Central memory CD8-positive, alpha-beta T cell (primary cell): ENCODE results near the gene NDUFA1.
A peak's percentile ranks its signal among the peaks of the same experiment; 100 is the strongest.
"Not testable (repeated sequence)": the region's sequence is repeated elsewhere in the genome, so short reads cannot be mapped to it uniquely, and the experiment has no call there.

ENCODE experiments used
- ATAC-seq: fragments of 150-1000 bp; cut with Tn5 transposase; replicated peaks from 2 replicates; pipeline ENCODE4 v1.10.0; 2022; ENCODE audit warnings: mild to moderate bottlenecking, moderate FRiP score, moderate number of reproducible peaks; ENCODE audit not compliant: poor library complexity, severe bottlenecking; ENCODE audit errors: extremely low read depth
- DNase-seq, 2 donors: peaks; one replicate each; pipeline ENCODE4 v3.0.0; 2021; ENCODE audit warnings: low spot score in 2 of 2
- H3K27ac Mint-ChIP-seq: one replicate; pipeline ENCODE4 v1.8.0; 2022; ENCODE audit warnings: low read depth, mild to moderate bottlenecking, moderate library complexity, mixed read lengths
- H3K27me3 Mint-ChIP-seq: one replicate; pipeline ENCODE4 v1.8.0; 2022; ENCODE audit warnings: mixed read lengths
- H3K36me3 Mint-ChIP-seq: one replicate; pipeline ENCODE4 v1.8.0; 2022; ENCODE audit warnings: mild to moderate bottlenecking, moderate library complexity, mixed read lengths; ENCODE audit not compliant: insufficient read depth
- H3K4me1 Mint-ChIP-seq: one replicate; pipeline ENCODE4 v1.8.0; 2022; ENCODE audit warnings: mixed read lengths
- H3K4me3 Mint-ChIP-seq: one replicate; pipeline ENCODE4 v1.8.0; 2022; ENCODE audit warnings: mild to moderate bottlenecking, moderate library complexity, mixed read lengths
- H3K9me3 Mint-ChIP-seq: one replicate; pipeline ENCODE4 v1.8.0; 2022; ENCODE audit warnings: mixed read lengths

NDUFA1 gene

DNA sequence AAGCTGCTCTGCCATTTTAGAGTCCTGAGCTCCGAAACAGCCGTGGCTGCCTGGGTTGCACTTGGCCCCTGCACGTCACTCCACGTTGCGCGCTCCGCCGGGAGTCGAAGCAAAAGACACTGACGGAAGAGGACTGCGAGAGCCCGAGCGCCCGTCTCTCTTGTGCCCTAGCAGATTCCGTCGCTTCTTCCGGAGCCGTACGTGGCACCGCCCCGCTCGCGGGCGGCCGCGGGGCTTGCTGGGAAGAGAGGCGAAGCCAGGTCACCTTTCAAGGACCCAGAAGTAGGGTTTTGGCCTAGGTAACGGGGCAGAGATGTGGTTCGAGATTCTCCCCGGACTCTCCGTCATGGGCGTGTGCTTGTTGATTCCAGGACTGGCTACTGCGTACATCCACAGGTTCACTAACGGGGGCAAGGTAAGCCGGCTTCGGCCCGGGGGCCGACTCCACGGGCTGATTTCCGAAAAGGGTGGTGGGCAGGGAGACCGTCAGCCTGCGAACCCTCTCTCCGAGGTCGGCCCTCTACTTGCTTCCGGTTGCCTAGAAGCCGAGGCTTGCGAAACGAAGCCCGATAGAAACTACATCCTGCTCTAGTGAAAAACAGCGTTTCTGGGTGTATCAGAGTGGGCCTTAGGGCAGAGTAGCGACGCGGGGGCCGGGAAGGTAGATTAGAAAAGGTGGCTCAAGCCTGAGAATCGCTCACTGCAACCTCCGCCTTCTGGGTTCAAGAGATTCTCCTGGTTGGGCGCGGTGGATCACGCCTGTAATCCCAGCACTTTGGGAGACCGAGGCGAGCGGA, at the start of gene NDUFA1, which contains the start of gene RNF113A:
Gene NDUFA1, plus strand, starts transcription at position 234 of the 797 bp plus-strand sequence. Its CDS starts 80 bp downstream, at position 314.
Gene RNF113A, minus strand, starts transcription at position 135 of the 797 bp plus-strand sequence. Its CDS starts 120 bp downstream, at position 15.
- Mint-ChIP-seq H3K9me3 (no peaks in the 10 kb centered on the region), H3K27me3 (no peaks in the 10 kb centered on the region), H3K36me3 (peaks cover 33% of the 10 kb centered on the region), H3K4me1 (peaks cover 17% of the 10 kb centered on the region), H3K4me3 (peak within 1 kb of the TSS; percentile 95), H3K27ac (peak within 1 kb of the TSS; percentile 98)
- DNase-seq (peak; percentile 64 to 79), ATAC-seq (peak; percentile 89)

DNA sequence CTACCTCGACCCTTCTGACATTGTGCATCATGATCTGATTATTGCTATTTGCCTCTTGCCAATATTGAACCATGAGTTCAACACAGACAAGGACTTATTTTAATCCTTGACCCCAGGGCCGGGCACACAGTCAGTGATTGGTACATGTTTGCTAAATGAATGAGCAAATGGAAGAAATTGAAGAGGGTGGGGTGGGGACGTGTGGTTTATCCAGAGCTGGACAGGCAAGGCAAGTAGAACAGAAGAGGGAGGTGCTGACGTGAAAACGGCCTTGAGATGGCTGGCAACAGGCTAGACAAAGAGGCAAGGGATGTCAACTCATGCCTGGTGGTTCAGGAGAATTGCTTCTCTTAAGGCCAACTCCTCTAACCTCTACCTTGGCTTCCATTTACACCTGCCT, 47.4 kb upstream of the NDUFA1 start:
- H3K27me3 Mint-ChIP-seq, H3K4me1 Mint-ChIP-seq, H3K4me3 Mint-ChIP-seq, DNase-seq, H3K27ac Mint-ChIP-seq, ATAC-seq, H3K9me3 Mint-ChIP-seq, H3K36me3 Mint-ChIP-seq: not testable (repeated sequence)

DNA sequence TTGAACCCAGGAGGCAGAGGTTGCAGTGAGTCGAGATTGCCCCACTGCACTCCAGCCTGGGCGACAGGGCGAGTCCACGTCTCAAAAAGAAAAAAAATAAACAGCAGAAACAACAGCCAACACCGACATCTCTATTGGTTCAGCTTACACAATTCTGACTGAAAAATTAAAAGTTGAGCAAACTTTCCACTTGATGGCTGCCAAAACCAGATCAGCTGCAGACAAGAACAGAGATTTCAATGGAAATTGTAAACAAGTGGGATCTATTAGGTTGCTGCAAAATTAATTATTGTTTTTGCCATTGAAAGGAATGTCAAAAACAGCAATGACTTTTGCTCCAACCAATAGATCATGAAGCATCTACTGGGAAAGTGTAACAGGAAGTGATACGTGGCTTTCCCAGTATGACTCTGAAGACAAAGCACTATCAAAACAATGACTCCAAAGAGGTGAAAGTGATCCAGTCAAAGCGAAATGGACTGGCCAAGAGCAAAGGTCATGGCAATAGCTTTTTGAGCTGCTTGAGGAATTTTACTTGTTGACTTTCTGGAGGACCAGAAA, 45.2 kb upstream of the NDUFA1 start:
- ATAC-seq, result no peak

DNA sequence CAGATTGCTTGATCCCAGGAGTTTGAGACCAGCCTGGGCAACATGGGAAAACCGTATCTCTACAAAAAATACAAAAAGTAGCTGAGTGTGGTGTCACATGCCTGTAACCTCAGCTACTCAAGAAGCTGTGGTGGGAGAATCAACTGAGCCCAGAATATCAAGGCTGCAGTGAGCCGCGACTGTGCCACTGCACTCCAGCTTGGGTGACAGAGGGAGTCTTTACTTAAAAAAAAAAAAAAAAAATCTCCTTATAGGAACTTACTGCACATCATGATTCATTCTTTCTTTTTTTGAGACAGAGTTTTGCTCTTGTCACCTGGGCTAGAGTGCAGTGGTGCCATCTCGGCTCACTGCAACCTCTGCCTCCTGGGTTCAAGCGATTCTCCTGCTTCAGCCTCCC, 43.2 kb upstream of the NDUFA1 start:
- Mint-ChIP-seq H3K4me3 (no peak overlapping the region), H3K27ac (no peak overlapping the region)
- ATAC-seq, result no peak

More for the DNA sequence above, 45.2 kb upstream of the NDUFA1 start:
- DNase-seq, result no peak
- Mint-ChIP-seq H3K27me3 (no peaks in the 10 kb centered on the region), H3K36me3 (peaks cover 18% of the 10 kb centered on the region), H3K4me3 (no peak overlapping the region), H3K4me1 (no peaks in the 10 kb centered on the region), H3K27ac (no peak overlapping the region), H3K9me3 (no peaks in the 10 kb centered on the region)

DNA sequence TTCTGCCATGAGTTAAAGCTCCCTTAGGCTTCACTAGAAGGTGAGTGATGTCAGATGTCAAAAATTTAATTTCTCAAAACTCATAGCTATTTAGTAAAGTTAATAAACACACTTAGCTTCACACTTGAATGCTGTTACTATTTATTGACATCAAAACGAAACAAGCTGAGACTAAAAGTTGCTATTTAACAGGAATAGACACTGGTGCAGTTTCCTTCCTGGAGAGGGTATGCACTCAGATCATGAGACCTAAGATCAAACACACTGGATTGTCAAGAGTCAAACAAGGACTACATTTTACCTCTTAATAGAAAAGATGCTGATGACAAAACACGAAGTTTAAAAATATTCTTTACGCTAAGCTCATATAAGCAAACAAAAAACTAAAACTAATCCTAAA, 37.7 kb upstream of the NDUFA1 start:
- no peaks in the 10 kb centered on the region for H3K4me1 Mint-ChIP-seq
- ATAC-seq (no peak), DNase-seq (no peak)
- H3K36me3 Mint-ChIP-seq, result peaks cover 54% of the 10 kb centered on the region
- H3K9me3 Mint-ChIP-seq, result no peaks in the 10 kb centered on the region
- no peak overlapping the region for H3K27ac Mint-ChIP-seq
- no peaks in the 10 kb centered on the region for H3K27me3 Mint-ChIP-seq
- H3K4me3 Mint-ChIP-seq, result no peak overlapping the region

More for the DNA sequence above, 43.2 kb upstream of the NDUFA1 start:
- Mint-ChIP-seq H3K36me3 (peaks cover 22% of the 10 kb centered on the region), H3K9me3 (no peaks in the 10 kb centered on the region), H3K27me3 (no peaks in the 10 kb centered on the region), H3K4me1 (no peaks in the 10 kb centered on the region)
- no peak for DNase-seq

DNA sequence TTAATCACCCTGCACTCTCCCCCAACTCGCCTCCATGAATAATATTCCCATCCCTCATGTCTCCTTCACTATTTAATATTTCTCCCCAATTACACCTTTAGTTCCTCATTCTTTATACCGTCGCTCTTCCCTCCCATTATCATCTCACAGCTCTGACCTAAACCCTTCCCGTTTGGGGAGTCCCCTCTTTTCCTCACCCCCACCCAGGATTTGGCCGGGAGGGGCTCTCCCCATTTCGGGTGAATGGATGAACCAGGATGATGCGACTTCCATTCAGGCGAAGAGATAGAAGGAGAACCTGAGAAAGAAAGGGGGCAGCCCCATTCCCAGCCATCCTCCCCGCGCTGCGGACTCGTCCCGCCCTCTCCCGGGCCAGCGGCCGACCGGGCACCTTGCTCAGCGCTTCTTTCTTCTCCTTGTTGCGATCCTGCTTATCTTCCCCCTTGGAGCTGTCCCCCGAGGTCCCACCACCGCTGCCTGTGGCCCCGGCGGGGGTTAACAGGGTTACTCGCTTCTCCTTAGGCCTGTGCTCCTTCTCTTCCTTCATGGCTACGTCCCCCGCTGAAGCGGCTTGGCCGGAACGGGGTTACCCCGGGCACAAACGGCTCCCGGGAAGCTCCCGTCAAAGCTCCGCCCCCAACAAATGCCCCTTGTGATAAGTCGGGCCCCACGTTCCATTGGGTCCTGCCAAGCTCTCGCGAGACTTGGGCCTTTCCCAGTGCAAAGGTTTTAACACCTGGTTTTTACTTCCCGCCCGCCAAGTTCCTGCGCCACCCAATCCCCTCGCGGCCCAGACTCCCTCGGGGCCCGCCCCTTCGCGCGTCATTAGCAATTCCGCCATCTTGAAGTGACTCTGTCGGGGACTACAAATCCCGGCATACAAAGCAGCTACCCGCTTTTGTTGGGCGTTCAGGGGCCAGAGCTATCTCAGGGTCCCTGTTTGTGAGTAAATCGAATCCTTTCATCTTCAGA, 19.0 kb upstream of the NDUFA1 start, which contains the start of gene UPF3B:
Gene UPF3B, minus strand, starts transcription at position 582 of the 972 bp plus-strand sequence. Its CDS starts 35 bp downstream, at position 547.
- DNase-seq (peak; percentile 71 to 89), ATAC-seq (peak; percentile 99)
- peaks cover 18% of the 10 kb centered on the region for H3K36me3 Mint-ChIP-seq
- no peaks in the 10 kb centered on the region for H3K27me3 Mint-ChIP-seq
- no peaks in the 10 kb centered on the region for H3K9me3 Mint-ChIP-seq
- H3K27ac Mint-ChIP-seq, result peak within 1 kb of the TSS; percentile 99
- H3K4me3 Mint-ChIP-seq, result peak within 1 kb of the TSS; percentile 99
- H3K4me1 Mint-ChIP-seq, result peaks cover 11% of the 10 kb centered on the region

DNA sequence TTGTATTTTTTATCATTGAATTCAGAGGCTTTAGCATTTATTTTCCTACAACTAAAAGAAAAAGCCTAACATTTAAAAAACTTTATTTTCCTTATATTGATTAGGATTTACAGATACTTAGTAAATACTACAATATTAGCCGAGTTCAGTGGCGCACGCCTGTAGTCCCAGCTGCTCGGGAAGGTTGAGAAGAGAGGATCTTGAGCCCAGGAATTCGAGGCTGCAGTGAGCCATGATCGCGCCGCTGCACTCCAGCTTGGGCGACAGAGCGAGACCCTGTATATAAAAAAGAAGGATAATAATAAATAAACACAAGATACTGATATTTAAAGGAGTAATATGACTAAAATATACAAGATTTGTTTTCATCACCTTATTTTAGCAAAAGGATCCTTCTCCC, 18.2 kb upstream of the NDUFA1 start:
- DNase-seq, result no peak
- ATAC-seq, result no peak
- no peaks in the 10 kb centered on the region for H3K9me3 Mint-ChIP-seq

DNA sequence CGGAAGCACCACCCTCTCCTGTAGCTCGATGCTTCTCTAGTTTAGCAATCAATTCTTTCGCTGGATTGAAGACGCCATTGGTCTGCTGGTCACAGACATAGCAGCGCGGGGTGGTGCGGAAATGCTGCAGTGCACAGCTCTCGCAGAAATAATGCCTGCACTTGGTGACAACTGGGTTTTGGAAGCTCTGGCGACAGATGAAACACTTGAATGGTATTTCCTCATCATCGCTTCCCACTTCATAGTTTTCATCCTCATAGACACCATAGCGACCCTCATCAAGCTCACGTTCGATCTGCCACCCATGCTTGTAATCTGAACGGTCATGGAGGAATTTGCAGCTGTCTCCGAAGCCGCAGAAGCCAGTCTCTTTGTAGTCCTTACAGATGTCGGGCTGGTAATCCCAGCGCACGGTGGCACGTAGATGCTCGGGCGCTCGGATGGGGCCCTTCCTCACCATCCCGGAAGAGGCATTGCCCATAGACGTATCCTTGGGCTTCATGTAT, 953 bp upstream of the NDUFA1 start:
- no peaks in the 10 kb centered on the region for H3K27me3 Mint-ChIP-seq
- H3K4me1 Mint-ChIP-seq, result peaks cover 17% of the 10 kb centered on the region
- ATAC-seq (peak; percentile 21), DNase-seq (peak in 1 of 2 donors; percentile 11)
- peak overlapping the region; percentile 98 for H3K27ac Mint-ChIP-seq
- H3K36me3 Mint-ChIP-seq, result peaks cover 26% of the 10 kb centered on the region
- no peaks in the 10 kb centered on the region for H3K9me3 Mint-ChIP-seq
- H3K4me3 Mint-ChIP-seq, result peak overlapping the region; percentile 95

More for the DNA sequence above, 18.2 kb upstream of the NDUFA1 start:
- H3K4me1 Mint-ChIP-seq, result peaks cover 11% of the 10 kb centered on the region
- no peaks in the 10 kb centered on the region for H3K27me3 Mint-ChIP-seq
- H3K4me3 Mint-ChIP-seq, result peak overlapping the region; percentile 99
- peaks cover 16% of the 10 kb centered on the region for H3K36me3 Mint-ChIP-seq
- H3K27ac Mint-ChIP-seq, result peak overlapping the region; percentile 99

DNA sequence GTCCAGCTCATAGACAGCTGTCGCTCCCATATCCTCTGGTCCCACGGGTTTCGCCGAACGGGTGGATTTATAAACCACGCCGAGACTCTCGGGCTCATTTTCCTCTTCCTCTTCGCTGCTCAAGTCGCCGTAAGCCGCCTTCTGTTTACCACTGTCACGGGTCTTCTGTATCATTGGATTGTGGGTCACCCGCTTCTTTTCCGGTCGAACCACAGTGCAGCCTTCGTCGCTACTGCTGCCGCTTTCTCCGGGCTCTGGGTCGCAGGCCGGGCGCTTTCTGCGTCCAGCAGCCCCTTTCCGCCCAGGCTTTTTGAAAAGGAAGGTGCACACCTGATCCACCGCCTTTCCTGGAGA, 410 bp upstream of the NDUFA1 start:
- ATAC-seq (peak; percentile 45), DNase-seq (no peak)
- Mint-ChIP-seq H3K4me3 (peak overlapping the region; percentile 95), H3K27me3 (no peaks in the 10 kb centered on the region), H3K9me3 (no peaks in the 10 kb centered on the region), H3K27ac (peak overlapping the region; percentile 98), H3K4me1 (peaks cover 17% of the 10 kb centered on the region), H3K36me3 (peaks cover 32% of the 10 kb centered on the region)

DNA sequence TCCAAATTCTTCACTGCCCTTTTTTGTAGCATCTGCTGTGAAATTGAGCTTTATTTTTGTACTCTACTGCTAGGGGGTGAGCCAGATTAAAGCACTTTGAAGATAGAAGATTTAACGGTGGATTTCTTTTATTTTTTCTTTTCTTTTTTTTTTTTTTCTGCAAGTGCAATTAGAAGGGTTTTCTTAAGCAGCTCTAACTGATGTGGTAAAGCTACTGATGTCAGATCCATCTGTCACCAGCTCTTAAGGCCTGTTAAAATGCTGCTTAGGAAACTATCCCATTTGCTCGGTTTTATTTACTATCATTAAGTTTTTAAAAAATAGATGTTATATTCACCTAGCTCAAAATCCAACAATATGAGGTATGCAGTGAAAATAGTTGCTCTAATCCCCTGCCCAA, 7.1 kb downstream of the NDUFA1 start:
- H3K36me3 Mint-ChIP-seq, result peaks cover 28% of the 10 kb centered on the region
- no peak overlapping the region for H3K27ac Mint-ChIP-seq
- H3K4me3 Mint-ChIP-seq, result no peak overlapping the region
- no peak for DNase-seq
- H3K9me3 Mint-ChIP-seq, result no peaks in the 10 kb centered on the region
- H3K4me1 Mint-ChIP-seq, result peaks cover 12% of the 10 kb centered on the region
- H3K27me3 Mint-ChIP-seq, result no peaks in the 10 kb centered on the region
- ATAC-seq, result no peak

DNA sequence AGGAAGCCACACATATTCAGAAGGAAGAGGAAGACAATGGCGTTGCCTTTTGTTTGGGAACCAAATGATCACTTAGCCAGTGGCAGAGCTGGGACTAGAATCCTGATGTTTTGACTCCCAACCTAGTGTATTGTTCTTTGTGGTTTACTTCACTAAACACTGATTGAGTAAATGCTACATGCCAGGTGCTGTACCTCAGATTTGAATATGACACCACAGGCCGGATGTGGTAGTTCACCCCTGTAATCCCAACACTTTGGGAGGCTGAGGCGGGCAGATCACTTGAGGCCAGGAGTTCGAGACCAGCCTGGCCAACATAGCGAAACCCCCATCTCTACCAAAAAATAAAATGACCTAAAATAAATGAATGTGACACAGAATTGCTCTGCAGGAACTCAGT, 8.4 kb downstream of the NDUFA1 start:
- DNase-seq (no peak), ATAC-seq (no peak)
- no peak overlapping the region for H3K4me3 Mint-ChIP-seq
- H3K27ac Mint-ChIP-seq, result peak overlapping the region; percentile 55
- no peaks in the 10 kb centered on the region for H3K9me3 Mint-ChIP-seq
- H3K4me1 Mint-ChIP-seq, result peaks cover 12% of the 10 kb centered on the region
- no peaks in the 10 kb centered on the region for H3K27me3 Mint-ChIP-seq
- peaks cover 23% of the 10 kb centered on the region for H3K36me3 Mint-ChIP-seq
